Stimulated activated naive B cell treated with anti-CD40 and anti-IgM and Interleukin-4, amounts not matched to agents 10 μg/mL and 1 μg/mL and 100 μg/mL, for 72 hours (primary cell): Measurements from ENCODE around the gene C5orf63.
"Not testable (repeated sequence)": the region's sequence is repeated elsewhere in the genome, so short reads cannot be mapped to it uniquely, and the experiment has no call there.

Experiments
- ATAC-seq, 2 donors: fragments of 150-1000 bp; cut with Tn5 transposase; replicated peaks; 2 replicates each; pipeline ENCODE4 v1.10.0; 2021; ENCODE audit warnings: moderate library complexity in 1 of 2
- DNase-seq: peaks from one replicate; pipeline ENCODE4 v3.0.0; 2021
- H3K27ac Mint-ChIP-seq: one replicate; pipeline ENCODE4 v1.8.0; 2022; ENCODE audit warnings: mild to moderate bottlenecking, mixed read lengths
- H3K27me3 Mint-ChIP-seq, 2 donors: one replicate each; pipeline ENCODE4 v1.8.0; 2022; ENCODE audit warnings: mixed read lengths in 2 of 2
- H3K36me3 Mint-ChIP-seq, 2 donors: one replicate each; pipeline ENCODE4 v1.8.0; 2022; ENCODE audit warnings: mixed read lengths in 2 of 2, mild to moderate bottlenecking in 1 of 2
- H3K4me1 Mint-ChIP-seq, 2 donors: one replicate each; pipeline ENCODE4 v1.8.0; 2022; ENCODE audit warnings: mixed read lengths in 2 of 2, mild to moderate bottlenecking in 1 of 2
- H3K4me3 Mint-ChIP-seq, 2 donors: one replicate each; pipeline ENCODE4 v1.8.0; 2022; ENCODE audit warnings: mild to moderate bottlenecking in 2 of 2, mixed read lengths in 2 of 2, moderate library complexity in 1 of 2
- H3K9me3 Mint-ChIP-seq, 2 donors: one replicate each; pipeline ENCODE4 v1.8.0; 2022; ENCODE audit warnings: mixed read lengths in 2 of 2, mild to moderate bottlenecking in 1 of 2

Gene C5orf63

DNA sequence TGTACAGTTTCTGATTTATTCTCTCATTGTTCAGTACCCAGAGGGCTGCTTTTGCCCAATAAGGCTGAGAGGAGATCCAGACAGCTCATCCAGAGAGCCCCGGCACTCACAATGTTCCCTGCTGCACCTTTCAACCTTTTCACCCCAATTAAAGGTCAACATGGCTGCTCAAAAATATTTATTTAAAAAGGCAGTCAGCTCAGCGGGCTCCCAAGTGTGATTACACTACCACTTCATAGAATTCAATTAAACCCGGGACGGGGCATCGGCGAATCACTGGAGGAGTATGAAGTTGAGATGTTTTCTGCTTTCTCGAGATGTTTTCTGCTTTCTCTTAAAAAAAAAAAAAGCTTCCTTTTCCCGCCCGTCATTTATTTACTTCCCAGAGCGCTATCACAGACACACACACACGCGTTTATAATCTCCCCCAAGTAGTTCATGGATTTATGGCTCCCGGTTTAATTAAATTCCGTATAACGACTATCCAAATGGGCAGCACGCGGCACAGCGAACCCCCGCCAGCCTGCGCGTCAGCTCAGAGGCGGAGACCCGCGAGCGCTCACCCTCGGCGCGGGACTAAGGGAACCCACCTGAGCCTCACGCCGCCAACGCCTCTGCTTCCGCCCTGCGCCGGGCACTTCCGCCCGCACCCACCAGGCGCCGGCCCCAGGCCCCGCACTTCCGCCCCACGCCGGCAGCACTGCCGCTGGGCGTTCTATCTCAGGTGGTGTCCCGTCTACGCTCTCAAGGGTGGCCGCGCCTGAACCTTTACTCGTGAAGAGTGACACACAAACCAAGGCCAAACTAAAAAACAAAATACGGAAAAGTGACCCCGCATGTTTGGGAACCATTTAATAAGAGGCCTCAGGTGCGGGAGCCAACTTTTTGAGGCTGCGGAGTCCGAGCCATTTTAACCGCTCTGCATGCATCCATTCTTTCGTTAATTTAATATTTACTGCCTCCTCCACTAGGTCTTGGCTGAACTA lies at the start of gene C5orf63:
Gene C5orf63 (minus strand): TSS at position 642 of the 986 bp plus-strand sequence. CDS start 14,507 bp downstream, outside the sequence.
- peak; percentile 99 for ATAC-seq
- DNase-seq = peak; percentile 77
- H3K27ac Mint-ChIP-seq = peak within 1 kb of the TSS; percentile 96
- no peaks in the 10 kb centered on the region for H3K27me3 Mint-ChIP-seq
- peaks cover 0 to 4% of the 10 kb centered on the region in 2 donors for H3K4me1 Mint-ChIP-seq
- peaks cover 1 to 5% of the 10 kb centered on the region in 2 donors for H3K9me3 Mint-ChIP-seq
- peaks cover 13 to 23% of the 10 kb centered on the region in 2 donors for H3K36me3 Mint-ChIP-seq
- peak within 1 kb of the TSS; percentile 90 to 96 for H3K4me3 Mint-ChIP-seq

DNA sequence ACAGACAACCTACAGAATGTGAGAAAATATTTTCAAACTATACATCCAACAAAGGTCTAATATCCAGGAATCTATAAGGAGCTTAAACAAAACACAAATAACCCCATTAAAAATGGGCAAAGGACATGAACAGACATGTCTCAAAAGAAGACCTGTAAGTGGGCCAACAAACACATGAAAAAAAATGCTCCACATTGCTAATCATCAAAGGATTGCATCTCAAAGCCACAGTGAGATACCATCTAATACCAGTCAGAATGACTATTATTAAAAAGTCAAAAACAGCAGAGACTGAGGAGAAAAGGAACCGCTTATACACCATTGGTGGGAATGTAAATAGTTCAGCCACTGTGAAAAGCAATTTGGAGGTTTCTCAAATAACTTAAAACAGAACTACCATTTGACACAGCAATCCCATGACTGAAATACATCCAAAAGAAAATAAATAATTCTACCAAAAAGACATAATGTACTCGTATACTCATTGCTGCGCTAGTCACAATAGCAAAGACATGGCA lies 39.1 kb upstream of the C5orf63 start:
- H3K27ac Mint-ChIP-seq = no peak overlapping the region
- peaks cover 4 to 9% of the 10 kb centered on the region in 2 donors for H3K4me1 Mint-ChIP-seq
- peaks cover 0 to 2% of the 10 kb centered on the region in 2 donors for H3K9me3 Mint-ChIP-seq
- no peak overlapping the region for H3K4me3 Mint-ChIP-seq
- ATAC-seq (no peak), DNase-seq (no peak)
- peaks cover 2 to 3% of the 10 kb centered on the region in 2 donors for H3K36me3 Mint-ChIP-seq
- peaks cover 8 to 16% of the 10 kb centered on the region in 2 donors for H3K27me3 Mint-ChIP-seq

DNA sequence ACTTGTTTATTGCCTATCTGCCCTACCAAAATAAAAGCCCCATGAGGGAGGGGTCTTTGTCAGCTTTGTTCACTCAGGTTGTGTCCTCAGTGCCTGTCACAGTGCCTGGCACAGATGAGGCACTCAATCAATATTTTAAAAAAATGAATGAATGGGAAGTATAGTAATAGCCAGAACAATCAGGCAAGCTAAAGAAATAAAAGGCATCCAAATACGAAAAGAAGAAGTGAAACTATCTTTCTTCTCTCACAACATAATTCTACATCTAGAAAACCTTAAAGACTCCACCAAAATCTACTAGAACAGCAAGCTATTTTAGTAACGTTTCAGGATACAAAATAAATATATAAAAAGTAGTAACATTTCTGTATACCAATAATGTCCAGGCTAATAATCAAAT lies 37.8 kb upstream of the C5orf63 start:
- peaks cover 2 to 3% of the 10 kb centered on the region in 2 donors for H3K36me3 Mint-ChIP-seq
- ATAC-seq (peak; percentile 73), DNase-seq (no peak)
- peaks cover 0 to 5% of the 10 kb centered on the region in 2 donors for H3K9me3 Mint-ChIP-seq
- no peak overlapping the region for H3K27ac Mint-ChIP-seq
- no peak overlapping the region for H3K4me3 Mint-ChIP-seq
- H3K4me1 Mint-ChIP-seq = peaks cover 4 to 9% of the 10 kb centered on the region in 2 donors
- H3K27me3 Mint-ChIP-seq = peaks cover 8 to 16% of the 10 kb centered on the region in 2 donors

GRCh38 chr5:127108624-127109260 lies 35.4 kb upstream of the C5orf63 start:
- H3K9me3 Mint-ChIP-seq, ATAC-seq, DNase-seq, H3K36me3 Mint-ChIP-seq, H3K27ac Mint-ChIP-seq, H3K4me1 Mint-ChIP-seq, H3K4me3 Mint-ChIP-seq: not testable (repeated sequence)
- H3K27me3 Mint-ChIP-seq = peaks cover 8 to 16% of the 10 kb centered on the region in 2 donors

DNA sequence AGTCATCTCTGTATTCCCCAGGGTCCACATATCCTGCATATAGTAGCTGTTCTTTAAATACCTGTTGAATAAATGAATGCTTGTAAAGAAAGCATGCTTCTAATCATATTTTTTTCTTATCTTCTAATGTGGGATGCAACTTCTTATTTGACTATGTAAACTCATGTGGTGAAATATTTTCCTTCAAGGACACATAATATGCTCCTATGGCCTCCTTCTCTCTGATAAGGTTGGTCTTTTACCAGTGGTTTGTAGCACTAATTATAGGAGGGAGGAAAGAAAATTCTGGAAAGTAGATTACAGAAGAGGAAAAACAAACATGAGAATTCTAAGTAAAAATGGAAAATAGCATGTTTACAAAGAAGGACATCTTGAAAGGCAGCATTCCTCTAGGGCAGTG lies 28.6 kb upstream of the C5orf63 start:
- Mint-ChIP-seq H3K27ac (no peak overlapping the region), H3K9me3 (peaks cover 0 to 5% of the 10 kb centered on the region in 2 donors), H3K36me3 (no peaks in the 10 kb centered on the region), H3K27me3 (no peaks in the 10 kb centered on the region), H3K4me1 (no peaks in the 10 kb centered on the region), H3K4me3 (no peak overlapping the region)
- ATAC-seq (no peak), DNase-seq (no peak)

DNA sequence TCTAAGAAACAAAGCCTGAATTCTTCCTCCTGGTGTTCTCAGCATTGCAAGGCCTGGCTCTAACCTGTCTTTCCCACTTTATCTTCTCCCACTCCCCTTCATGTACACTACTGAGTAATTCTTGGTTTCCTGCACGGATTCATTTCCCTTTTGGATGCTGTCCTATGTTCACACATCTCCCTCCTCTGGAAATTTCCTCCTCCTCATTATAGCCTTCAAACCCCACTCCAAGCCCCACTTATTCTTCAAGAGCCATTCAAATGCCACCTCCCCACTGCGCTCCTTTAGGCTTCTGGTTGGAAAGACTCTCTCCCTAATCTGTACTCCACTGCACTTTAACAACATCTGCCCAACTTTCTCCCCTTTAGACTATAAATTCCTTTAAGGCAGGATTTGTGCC lies 28.2 kb upstream of the C5orf63 start:
- no peak overlapping the region for H3K4me3 Mint-ChIP-seq
- H3K27ac Mint-ChIP-seq = no peak overlapping the region
- H3K9me3 Mint-ChIP-seq = peaks cover 0 to 5% of the 10 kb centered on the region in 2 donors
- no peaks in the 10 kb centered on the region for H3K36me3 Mint-ChIP-seq
- H3K4me1 Mint-ChIP-seq = no peaks in the 10 kb centered on the region
- no peak for DNase-seq
- H3K27me3 Mint-ChIP-seq = no peaks in the 10 kb centered on the region
- no peak for ATAC-seq

GRCh38 chr5:127098241-127098640 lies 24.9 kb upstream of the C5orf63 start:
- Mint-ChIP-seq H3K4me3 (no peak overlapping the region), H3K9me3 (no peaks in the 10 kb centered on the region), H3K27ac (no peak overlapping the region), H3K4me1 (no peaks in the 10 kb centered on the region), H3K36me3 (no peaks in the 10 kb centered on the region), H3K27me3 (no peaks in the 10 kb centered on the region)
- ATAC-seq (no peak), DNase-seq (no peak)

- DNase-seq (no peak), ATAC-seq (no peak)
- no peaks in the 10 kb centered on the region for H3K36me3 Mint-ChIP-seq
- no peak overlapping the region for H3K4me3 Mint-ChIP-seq
- no peak overlapping the region for H3K27ac Mint-ChIP-seq
- no peaks in the 10 kb centered on the region for H3K9me3 Mint-ChIP-seq
- no peaks in the 10 kb centered on the region for H3K4me1 Mint-ChIP-seq
- no peaks in the 10 kb centered on the region for H3K27me3 Mint-ChIP-seq
These were observed 24.0 kb upstream of the C5orf63 start for GRCh38 chr5:127097278-127097677.

DNA sequence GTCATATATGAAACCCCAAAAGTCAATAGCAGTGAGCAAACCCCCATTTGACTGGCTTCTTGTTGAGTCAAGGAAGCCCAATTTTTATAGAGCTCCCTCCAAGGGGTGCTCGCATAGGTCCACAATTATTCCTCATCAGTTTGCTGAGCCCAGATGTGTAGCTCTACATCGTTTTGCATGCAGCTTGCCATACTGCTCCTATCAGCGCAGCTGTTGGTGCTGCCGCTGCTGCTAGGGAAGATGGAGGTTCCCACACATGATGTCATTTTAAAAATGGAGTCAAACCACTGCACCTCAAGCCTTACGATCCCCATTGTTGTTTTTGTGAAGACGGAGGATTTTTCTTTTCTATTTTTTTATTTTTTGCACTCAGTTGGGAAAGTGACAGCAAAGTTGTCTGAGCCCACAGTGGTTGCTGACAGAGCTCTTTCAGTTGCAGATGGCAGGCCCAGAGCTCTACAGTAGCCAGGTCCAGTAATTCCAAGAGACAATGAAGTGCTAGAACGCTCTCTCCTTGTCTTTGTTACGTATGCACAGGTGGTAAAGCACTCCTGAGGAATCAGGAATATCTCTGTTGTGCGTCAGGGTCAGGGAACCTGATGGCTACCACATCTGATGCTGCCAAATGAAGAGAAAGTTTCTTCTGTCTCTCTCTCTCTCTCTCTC lies 23.2 kb upstream of the C5orf63 start:
- H3K27ac Mint-ChIP-seq = no peak overlapping the region

GRCh38 chr5:127094161-127094814 lies 21.0 kb upstream of the C5orf63 start:
- Mint-ChIP-seq H3K36me3 (no peaks in the 10 kb centered on the region), H3K4me3 (no peak overlapping the region), H3K27me3 (no peaks in the 10 kb centered on the region), H3K4me1 (peaks cover 1% of the 10 kb centered on the region in 2 donors), H3K9me3 (no peaks in the 10 kb centered on the region), H3K27ac (no peak overlapping the region)
- no peak for ATAC-seq
- no peak for DNase-seq

More for the DNA sequence above, 23.2 kb upstream of the C5orf63 start:
- DNase-seq (no peak), ATAC-seq (no peak)
- Mint-ChIP-seq H3K4me1 (no peaks in the 10 kb centered on the region), H3K27me3 (no peaks in the 10 kb centered on the region), H3K4me3 (no peak overlapping the region), H3K36me3 (no peaks in the 10 kb centered on the region), H3K9me3 (no peaks in the 10 kb centered on the region)

DNA sequence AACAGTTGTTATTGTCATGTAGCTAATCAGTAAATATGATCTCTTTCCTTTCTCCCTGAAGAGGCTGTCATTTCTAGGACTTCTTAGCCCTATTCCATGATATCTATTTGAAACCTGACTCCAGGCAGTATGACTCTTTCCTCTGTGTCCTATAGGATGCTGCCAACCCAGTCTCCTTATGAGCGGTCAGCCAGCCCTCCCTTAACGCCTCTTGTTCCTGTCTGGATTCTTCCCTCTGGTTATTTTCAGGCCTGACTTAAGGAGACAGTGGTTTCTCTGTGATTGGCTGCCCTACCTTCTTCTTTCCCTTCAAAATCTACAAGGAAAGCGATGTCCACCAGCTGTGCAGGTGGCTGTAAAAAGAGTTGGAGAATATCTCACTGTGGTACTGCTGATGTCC lies 19.4 kb upstream of the C5orf63 start:
- ATAC-seq (no peak), DNase-seq (no peak)
- H3K9me3 Mint-ChIP-seq = no peaks in the 10 kb centered on the region
- H3K27me3 Mint-ChIP-seq = no peaks in the 10 kb centered on the region
- H3K4me3 Mint-ChIP-seq = no peak overlapping the region
- peaks cover 8 to 14% of the 10 kb centered on the region in 2 donors for H3K4me1 Mint-ChIP-seq
- no peaks in the 10 kb centered on the region for H3K36me3 Mint-ChIP-seq
- no peak overlapping the region for H3K27ac Mint-ChIP-seq

DNA sequence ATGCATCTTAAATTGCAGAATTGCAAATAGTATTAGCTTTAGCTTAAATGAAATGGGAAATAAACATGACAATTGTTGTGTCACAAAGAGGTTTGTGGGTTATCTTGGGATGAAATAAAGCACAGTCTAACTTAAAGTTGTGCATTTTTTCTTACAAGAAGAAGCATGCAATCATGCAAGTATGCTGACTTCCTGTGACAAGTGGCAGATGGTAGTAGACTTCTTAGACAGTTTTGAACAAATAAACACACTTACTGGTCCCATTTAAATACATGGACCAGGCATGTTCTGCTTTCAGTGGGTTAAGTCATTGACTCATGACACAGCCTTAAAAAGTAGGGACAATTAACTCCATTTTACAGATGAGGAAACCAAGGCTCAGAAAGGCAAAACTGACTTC lies 15.9 kb upstream of the C5orf63 start:
- no peaks in the 10 kb centered on the region for H3K36me3 Mint-ChIP-seq
- no peak overlapping the region for H3K27ac Mint-ChIP-seq
- H3K4me3 Mint-ChIP-seq = no peak overlapping the region
- DNase-seq (no peak), ATAC-seq (no peak)
- H3K4me1 Mint-ChIP-seq = peaks cover 8 to 14% of the 10 kb centered on the region in 2 donors
- no peaks in the 10 kb centered on the region for H3K9me3 Mint-ChIP-seq
- no peaks in the 10 kb centered on the region for H3K27me3 Mint-ChIP-seq

- Mint-ChIP-seq H3K27me3 (no peaks in the 10 kb centered on the region), H3K36me3 (no peaks in the 10 kb centered on the region), H3K9me3 (no peaks in the 10 kb centered on the region), H3K4me3 (no peak overlapping the region), H3K4me1 (peaks cover 8 to 14% of the 10 kb centered on the region in 2 donors), H3K27ac (no peak overlapping the region)
- DNase-seq (no peak), ATAC-seq (no peak)
These were observed 14.9 kb upstream of the C5orf63 start for GRCh38 chr5:127088251-127088650.

DNA sequence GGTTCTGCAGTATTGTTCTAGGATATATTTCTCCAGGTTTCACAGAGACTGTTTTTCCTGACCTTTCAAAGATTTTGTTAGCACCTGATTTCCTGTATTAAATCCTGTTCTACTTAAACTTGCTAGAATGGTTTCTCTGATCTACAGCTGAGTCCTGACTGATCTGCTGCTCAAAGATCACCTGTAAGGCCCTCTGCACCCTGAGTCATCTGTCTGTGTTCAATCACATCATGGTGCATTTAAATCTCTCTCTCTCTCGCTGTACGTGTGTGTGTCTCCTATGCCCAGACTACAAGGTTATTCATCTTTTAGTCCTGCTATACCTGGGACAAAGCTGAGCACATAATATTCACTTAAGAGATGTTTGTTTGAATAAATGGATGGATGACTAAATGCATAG lies 13.3 kb upstream of the C5orf63 start:
- no peak for ATAC-seq
- Mint-ChIP-seq H3K4me1 (peaks cover 8 to 14% of the 10 kb centered on the region in 2 donors), H3K27ac (no peak overlapping the region), H3K27me3 (no peaks in the 10 kb centered on the region), H3K36me3 (no peaks in the 10 kb centered on the region), H3K9me3 (no peaks in the 10 kb centered on the region), H3K4me3 (no peak overlapping the region)
- DNase-seq = no peak
